K562 (cell line): ENCODE data around the gene ITPK1. TPM values are rescaled to one million over a fixed set of nuclear protein-coding genes. Genes with fewer than 3 reads are reported as not detected.

ENCODE experiments used
- ATAC-seq: fragments of 200-7000 bp; cut with Tn5 transposase; 3 replicates; pipeline ENCODE4 v1.9.1; 2020; ENCODE audit warnings: moderate library complexity
- BruUV-seq: library from RNA; stranded (reverse); fragments of 400-500 nt; replicated peaks from 2 replicates; lab custom pipeline; 2021; lab: Mats Ljungman, UMichigan
- CTCF ChIA-PET: fragments of 300-600 bp; formaldehyde crosslinking; extraction: SDS; loops from one replicate; lab custom pipeline; 2021; ENCODE audit warnings: low intra/inter-chr PET ratio; lab: Yijun Ruan, JAX
- POLR2A ChIA-PET: fragments of 300-600, 350-650 bp; sonication (Branson Sonifier 250); formaldehyde crosslinking; extraction: SDS; loops from one replicate; lab custom pipeline; 2021; ENCODE audit warnings: antibody characterized with exemption, inconsistent platforms; lab: Yijun Ruan, JAX
- DNase-seq, 4 experiments: peaks; one replicate each; pipeline versions ENCODE4 v3.0.0 to v3.0.0-alpha.2; 2011 to 2018; ENCODE audit warnings: low spot score in 3 of 4, mixed read lengths in 3 of 4; ENCODE audit errors: extremely low read depth in 1 of 4
- FAIRE-seq: peaks from 2 replicates; lab custom pipeline; 2011; peaks lifted over from hg19 to GRCh38; lab: Jason Lieb, UNC
- H2AFZ ChIP-seq: 2 replicates; pipeline ENCODE4 v1.6.0; 2011; ENCODE audit warnings: low read depth, low read length, control low read depth, inconsistent platforms
- H3K27ac ChIP-seq: fragments of 200-600 bp; 3 replicates; pipeline ENCODE4 v1.8.0; 2011; ENCODE audit warnings: low read depth, mild to moderate bottlenecking, control low read depth, inconsistent platforms, low read length, moderate library complexity, mixed read lengths; ENCODE audit errors: extremely low read depth
- H3K27me3 ChIP-seq, 2 experiments: fragments of 300-600 bp in 1 of 2; 2 replicates in 1 of 2; 3 replicates in 1 of 2; pipeline versions ENCODE4 v1.6.0 to v1.8.0; 2011; ENCODE audit warnings: inconsistent platforms in 2 of 2, low read length in 2 of 2, mild to moderate bottlenecking in 1 of 2, mixed read lengths in 1 of 2, moderate library complexity in 1 of 2; ENCODE audit not compliant: control insufficient read depth in 2 of 2, insufficient read depth in 2 of 2
- H3K36me3 ChIP-seq: fragments of 300-600 bp; 3 replicates; pipeline ENCODE4 v1.8.0; 2011; ENCODE audit warnings: mild to moderate bottlenecking, low read length, inconsistent platforms; ENCODE audit not compliant: control insufficient read depth, insufficient read depth
- H3K4me1 ChIP-seq, 2 experiments: fragments of 200-600 bp in 1 of 2; replicated peaks in 1 of 2; 2 replicates in 1 of 2; 3 replicates in 1 of 2; pipeline versions ENCODE4 v1.5.1 to v1.8.0; 2011; ENCODE audit warnings: inconsistent platforms in 2 of 2, low read length in 2 of 2, mild to moderate bottlenecking in 1 of 2, mixed read lengths in 1 of 2, moderate library complexity in 1 of 2; ENCODE audit not compliant: control insufficient read depth in 2 of 2, insufficient read depth in 2 of 2
- H3K4me2 ChIP-seq: 2 replicates; pipeline ENCODE4 v1.6.1; 2011; ENCODE audit warnings: low read length, control low read depth, inconsistent platforms, mixed read lengths; ENCODE audit not compliant: insufficient read depth
- H3K4me3 ChIP-seq: fragments of 200-600 bp; sonication (generic), shearing (Covaris generic); 2 replicates; pipeline ENCODE4 v1.5.1; 2016; ENCODE audit warnings: control low read depth, inconsistent platforms
- H3K79me2 ChIP-seq: fragments of 200-600 bp; 3 replicates; pipeline ENCODE4 v1.8.0; 2011; ENCODE audit warnings: low read length, inconsistent platforms; ENCODE audit not compliant: control insufficient read depth, insufficient read depth
- H3K9ac ChIP-seq, 2 experiments: 2 replicates each; pipeline versions ENCODE4 v1.6.0 to v1.6.1; 2011; ENCODE audit warnings: low read depth in 2 of 2, low read length in 2 of 2, control low read depth in 1 of 2, inconsistent platforms in 1 of 2, mild to moderate bottlenecking in 1 of 2, mixed read lengths in 1 of 2; ENCODE audit not compliant: insufficient read depth in 1 of 2
- H3K9me1 ChIP-seq: one replicate; pipeline ENCODE4 v1.6.0; 2011; ENCODE audit warnings: inconsistent platforms, mild to moderate bottlenecking, low read length, moderate library complexity; ENCODE audit not compliant: control insufficient read depth, insufficient read depth
- H3K9me3 ChIP-seq: replicated peaks from 2 replicates; pipeline ENCODE4 v1.5.1; 2011; ENCODE audit warnings: low read depth, low read length, inconsistent platforms; ENCODE audit not compliant: control insufficient read depth, insufficient read depth
- H4K20me1 ChIP-seq: replicated peaks from 2 replicates; pipeline ENCODE4 v1.6.1; 2011; ENCODE audit warnings: low read length, inconsistent platforms, mixed read lengths; ENCODE audit not compliant: control insufficient read depth, insufficient read depth
- ARID1B ChIP-seq: fragments of 450-650 bp; IDR thresholded peaks from 2 replicates; pipeline ENCODE4 v1.6.1; 2016; ENCODE audit warnings: antibody characterized with exemption, mild to moderate bottlenecking, inconsistent platforms
- DPF2 ChIP-seq: fragments of 450-650 bp; IDR thresholded peaks from 2 replicates; pipeline ENCODE4 v1.6.1; 2016
- PCBP1 ChIP-seq: fragments of 200-400 bp; formaldehyde crosslinking; IDR thresholded peaks from 2 replicates; pipeline ENCODE4 v1.6.1; 2018; ENCODE audit warnings: mild to moderate bottlenecking, low read depth, low read length; ENCODE audit not compliant: poor library complexity, severe bottlenecking
- STAT5B ChIP-seq: fragments of 250-450 bp; sonication (Bioruptor Pico); IDR thresholded peaks from 2 replicates; pipeline ENCODE4 v1.8.0; 2021; ENCODE audit warnings: mild to moderate bottlenecking, inconsistent platforms
- U2AF1 ChIP-seq: fragments of 200-400 bp; formaldehyde crosslinking; optimal IDR thresholded peaks from 2 replicates; pipeline ENCODE3; 2017; ENCODE audit warnings: mild to moderate bottlenecking, low read depth, low read length, moderate library complexity
- ZBED1 ChIP-seq: IDR thresholded peaks from 2 replicates; pipeline ENCODE4 v1.6.1; 2014
- ZBTB17 ChIP-seq: fragments of 450-650 bp; formaldehyde crosslinking; IDR thresholded peaks from 2 replicates; pipeline ENCODE4 v1.4.0; 2020; ENCODE audit warnings: mild to moderate bottlenecking
- ZNF551 ChIP-seq: fragments of 250-450 bp; sonication (Bioruptor Pico); IDR thresholded peaks from 2 replicates; pipeline ENCODE4 v1.5.0; 2021; ENCODE audit warnings: mild to moderate bottlenecking, moderate library complexity
- WGBS: fragments of 100-300 bp; shearing (Covaris generic); methylation state at CpG from one replicate; pipeline ENCODE4 v1.1.6; 2016; ENCODE audit warnings: low coverage, mixed read lengths; ENCODE audit not compliant: insufficient coverage; ENCODE audit errors: missing lambda C conversion rate; 5-methylcytosine and 5-hydroxymethylcytosine counted together
- in situ Hi-C: fragments of 300-500 bp; cut with MboI; formaldehyde crosslinking; loops from 4 replicates; pipeline ENCODE4 v1.15.0; 2018; ENCODE audit warnings: inconsistent platforms, mixed read lengths
- intact Hi-C: fragments of 100-400 bp; cut with micrococcal nuclease; formaldehyde crosslinking; loops from 2 replicates; pipeline ENCODE4 v1.14.2; 2022
- polyA plus RNA-seq, 8 experiments: library from polyadenylated mRNA; depleted of rRNA in 4 of 8; stranded (reverse) in 5 of 8; unstranded in 3 of 8; fragments of >200 nt; fragmentation: Nextera tagmentation in 2 of 8; fragmentation: Illumina TruSeq in 1 of 8; extraction: Ambion mirVana in 2 of 8; extraction: Trizol in 1 of 8; gene quantifications; 2 replicates each; pipeline versions ENCODE4 v1.2.1 to v1.2.3, GENCODE V29; 2011 to 2014; ENCODE audit warnings: inconsistent platforms in 1 of 8, missing spikeins in 1 of 8
- total RNA-seq, 7 experiments: library from RNA; depleted of rRNA in 6 of 7; stranded (reverse); fragments of >200 nt in 6 of 7; fragmentation: Illumina TruSeq in 2 of 7; extraction: Trizol in 2 of 7; gene quantifications; 2 replicates each; pipeline versions ENCODE4 v1.2.1 to v1.2.3, GENCODE V29; 2011 to 2021; ENCODE audit warnings: low replicate concordance in 1 of 7
- TF ChIP-seq, protein P1 (sequence below), 2 experiments: IDR thresholded peaks; 2 replicates each; pipeline ENCODE4 v1.6.1; 2011; ENCODE audit warnings: borderline replicate concordance in 1 of 2, control low read depth in 1 of 2, low read depth in 1 of 2, low read length in 1 of 2, mild to moderate bottlenecking in 1 of 2, mixed read lengths in 1 of 2, moderate library complexity in 1 of 2; ENCODE audit not compliant: insufficient read depth in 1 of 2, insufficient read length in 1 of 2, poor library complexity in 1 of 2, severe bottlenecking in 1 of 2; ENCODE audit errors: extremely low read depth in 1 of 2
- TF ChIP-seq, protein P2 (sequence below), 2 experiments: fragments of 450-650 bp in 1 of 2; IDR thresholded peaks; 2 replicates each; pipeline ENCODE4 v1.6.1; 2011 to 2017; ENCODE audit warnings: low read depth in 2 of 2, antibody characterized with exemption in 1 of 2, borderline replicate concordance in 1 of 2, low read length in 1 of 2, mild to moderate bottlenecking in 1 of 2, mixed read lengths in 1 of 2; ENCODE audit not compliant: control insufficient read depth in 1 of 2
- TF ChIP-seq, protein P3 (sequence below): sonication (generic); formaldehyde crosslinking; IDR thresholded peaks from 2 replicates; pipeline ENCODE4 v1.8.0; 2022; ENCODE audit warnings: missing genetic modification reagents, mild to moderate bottlenecking, borderline replicate concordance
- TF ChIP-seq, protein P4 (sequence below), 2 experiments: IDR thresholded peaks in 1 of 2; conservative IDR thresholded peaks in 1 of 2; 2 replicates each; pipeline ENCODE4 v1.6.1; 2016; ENCODE audit warnings: low read depth in 2 of 2, mild to moderate bottlenecking in 1 of 2, missing compliant biosample characterization in 1 of 2, missing genetic modification characterization in 1 of 2, moderate library complexity in 1 of 2

ITPK1 gene
- total and polyA plus RNA-seq, 9 of the 15 experiments (the other 6 are each of a cell fraction or from before 2014, with no cell fraction given) = 1.2 to 39.2 (median 23.0) TPM

DNA sequence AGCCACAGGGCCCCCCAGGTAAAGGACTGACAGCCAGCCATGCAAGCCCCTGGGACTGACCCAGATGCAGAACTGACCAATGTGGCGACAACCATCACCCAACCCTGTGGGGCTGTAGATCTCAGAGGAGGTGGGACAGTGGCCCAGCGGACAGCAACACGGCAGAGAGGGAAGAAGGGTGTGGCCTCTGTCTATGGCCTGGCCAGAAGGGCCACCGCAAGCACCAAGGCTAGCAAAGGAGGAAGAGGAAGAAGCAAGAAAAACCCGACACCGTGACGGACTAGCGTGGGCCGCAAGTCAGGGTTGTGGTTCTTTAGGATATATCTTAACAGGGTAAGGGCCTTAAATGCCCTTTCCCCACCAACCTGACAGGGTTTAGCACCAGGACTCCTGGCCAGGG is 71.2 kb downstream of the ITPK1 start (continued):
- TF ChIP-seq, protein P1, sequence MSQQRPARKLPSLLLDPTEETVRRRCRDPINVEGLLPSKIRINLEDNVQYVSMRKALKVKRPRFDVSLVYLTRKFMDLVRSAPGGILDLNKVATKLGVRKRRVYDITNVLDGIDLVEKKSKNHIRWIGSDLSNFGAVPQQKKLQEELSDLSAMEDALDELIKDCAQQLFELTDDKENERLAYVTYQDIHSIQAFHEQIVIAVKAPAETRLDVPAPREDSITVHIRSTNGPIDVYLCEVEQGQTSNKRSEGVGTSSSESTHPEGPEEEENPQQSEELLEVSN (IDR thresholded peaks at IDR 0.05; ENCODE audit: borderline replicate concordance in 1 of 2, extremely low read depth in 1 of 2, insufficient read depth in 1 of 2, insufficient read length in 1 of 2, low read depth in 1 of 2, low read length in 1 of 2, poor library complexity in 1 of 2, severe bottlenecking in 1 of 2) = no peak
- no peak for TF ChIP-seq STAT5B (CRISPR knock-in tag)

DNA sequence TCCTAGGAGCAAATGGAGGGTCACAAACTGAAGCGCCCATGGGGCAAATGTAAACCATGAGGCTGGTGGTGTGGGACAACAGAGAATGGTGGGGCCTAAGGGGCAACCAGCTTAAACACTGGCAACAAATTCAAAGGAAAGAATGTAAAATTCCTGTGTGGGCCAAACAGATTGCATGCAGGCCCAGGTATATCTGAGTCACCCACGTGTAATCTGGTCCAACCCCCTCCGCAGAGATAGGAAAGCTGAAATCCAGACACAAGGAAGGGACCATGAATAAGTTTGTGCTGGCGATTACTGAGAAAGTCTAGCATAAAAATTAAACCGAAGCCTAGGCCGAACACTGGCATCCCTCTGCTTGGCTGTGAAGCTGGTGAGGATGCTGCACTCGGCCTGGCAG is 71.6 kb downstream of the ITPK1 start:
- Histone ChIP-seq H2AFZ (no peak overlapping the region), H3K4me1 (peaks cover 33 to 37% of the 10 kb centered on the region in 2 experiments), H3K4me3 (no peak overlapping the region), H3K36me3 (no peaks in the 10 kb centered on the region), H3K27me3 (no peaks in the 10 kb centered on the region), H3K9me1 (no peaks in the 10 kb centered on the region), H3K9ac (no peak overlapping the region), H3K4me2 (no peak overlapping the region), H4K20me1 (0 out of 2 replicates have a peak, but pooled peaks cover 4% of the 10 kb centered on the region), H3K27ac (no peak overlapping the region), H3K9me3 (no peaks in the 10 kb centered on the region), H3K79me2 (no peaks in the 10 kb centered on the region; the same call in 2 of the 3 replicates)
- in situ Hi-C loops (no loop called here), intact Hi-C loops (no loop called here)
- no TSS peak for BruUV-seq
- POLR2A ChIA-PET = no interaction called here
- ATAC-seq (no peak), FAIRE-seq (no peak), DNase-seq (no peak)
- 63% methylated on average over 6 of the region's 7 CpGs for WGBS
- CTCF ChIA-PET = no interaction called here
- TF ChIP-seq DPF2 (no peak), ZBED1 (no peak), ZNF551 (CRISPR knock-in tag) (no peak), U2AF1 (no peak), PCBP1 (no peak), ZBTB17 (CRISPR knock-in tag) (no peak), ARID1B (no peak)
- TF ChIP-seq, protein P2, sequence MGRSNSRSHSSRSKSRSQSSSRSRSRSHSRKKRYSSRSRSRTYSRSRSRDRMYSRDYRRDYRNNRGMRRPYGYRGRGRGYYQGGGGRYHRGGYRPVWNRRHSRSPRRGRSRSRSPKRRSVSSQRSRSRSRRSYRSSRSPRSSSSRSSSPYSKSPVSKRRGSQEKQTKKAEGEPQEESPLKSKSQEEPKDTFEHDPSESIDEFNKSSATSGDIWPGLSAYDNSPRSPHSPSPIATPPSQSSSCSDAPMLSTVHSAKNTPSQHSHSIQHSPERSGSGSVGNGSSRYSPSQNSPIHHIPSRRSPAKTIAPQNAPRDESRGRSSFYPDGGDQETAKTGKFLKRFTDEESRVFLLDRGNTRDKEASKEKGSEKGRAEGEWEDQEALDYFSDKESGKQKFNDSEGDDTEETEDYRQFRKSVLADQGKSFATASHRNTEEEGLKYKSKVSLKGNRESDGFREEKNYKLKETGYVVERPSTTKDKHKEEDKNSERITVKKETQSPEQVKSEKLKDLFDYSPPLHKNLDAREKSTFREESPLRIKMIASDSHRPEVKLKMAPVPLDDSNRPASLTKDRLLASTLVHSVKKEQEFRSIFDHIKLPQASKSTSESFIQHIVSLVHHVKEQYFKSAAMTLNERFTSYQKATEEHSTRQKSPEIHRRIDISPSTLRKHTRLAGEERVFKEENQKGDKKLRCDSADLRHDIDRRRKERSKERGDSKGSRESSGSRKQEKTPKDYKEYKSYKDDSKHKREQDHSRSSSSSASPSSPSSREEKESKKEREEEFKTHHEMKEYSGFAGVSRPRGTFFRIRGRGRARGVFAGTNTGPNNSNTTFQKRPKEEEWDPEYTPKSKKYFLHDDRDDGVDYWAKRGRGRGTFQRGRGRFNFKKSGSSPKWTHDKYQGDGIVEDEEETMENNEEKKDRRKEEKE (IDR thresholded peaks at IDR 0.05; ENCODE audit: borderline replicate concordance in 1 of 2, control insufficient read depth in 1 of 2, low read depth in 2 of 2, low read length in 1 of 2) = no peak
- TF ChIP-seq, protein P3, sequence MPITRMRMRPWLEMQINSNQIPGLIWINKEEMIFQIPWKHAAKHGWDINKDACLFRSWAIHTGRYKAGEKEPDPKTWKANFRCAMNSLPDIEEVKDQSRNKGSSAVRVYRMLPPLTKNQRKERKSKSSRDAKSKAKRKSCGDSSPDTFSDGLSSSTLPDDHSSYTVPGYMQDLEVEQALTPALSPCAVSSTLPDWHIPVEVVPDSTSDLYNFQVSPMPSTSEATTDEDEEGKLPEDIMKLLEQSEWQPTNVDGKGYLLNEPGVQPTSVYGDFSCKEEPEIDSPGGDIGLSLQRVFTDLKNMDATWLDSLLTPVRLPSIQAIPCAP (CRISPR knock-in tag) = no peak
- TF ChIP-seq, protein P4, sequence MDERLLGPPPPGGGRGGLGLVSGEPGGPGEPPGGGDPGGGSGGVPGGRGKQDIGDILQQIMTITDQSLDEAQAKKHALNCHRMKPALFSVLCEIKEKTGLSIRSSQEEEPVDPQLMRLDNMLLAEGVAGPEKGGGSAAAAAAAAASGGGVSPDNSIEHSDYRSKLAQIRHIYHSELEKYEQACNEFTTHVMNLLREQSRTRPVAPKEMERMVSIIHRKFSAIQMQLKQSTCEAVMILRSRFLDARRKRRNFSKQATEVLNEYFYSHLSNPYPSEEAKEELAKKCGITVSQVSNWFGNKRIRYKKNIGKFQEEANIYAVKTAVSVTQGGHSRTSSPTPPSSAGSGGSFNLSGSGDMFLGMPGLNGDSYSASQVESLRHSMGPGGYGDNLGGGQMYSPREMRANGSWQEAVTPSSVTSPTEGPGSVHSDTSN (CRISPR knock-in tag; IDR thresholded peaks at IDR 0.05; ENCODE audit: low read depth) = no peak
- TF ChIP-seq, protein P4 (tag; conservative IDR thresholded peaks at IDR 0.05; ENCODE audit: low read depth) = no peak
